GM03348 (cell line): Measurements from ENCODE around the gene DCT.
A peak's percentile ranks its signal among the peaks of the same experiment; 100 is the strongest.
"Not testable (repeated sequence)": the region's sequence is repeated elsewhere in the genome, so short reads cannot be mapped to it uniquely, and the experiment has no call there.

Source experiments
- DNase-seq: peaks from one replicate; pipeline ENCODE4 v3.0.0; 2012; ENCODE audit warnings: low spot score

DCT gene

DNA sequence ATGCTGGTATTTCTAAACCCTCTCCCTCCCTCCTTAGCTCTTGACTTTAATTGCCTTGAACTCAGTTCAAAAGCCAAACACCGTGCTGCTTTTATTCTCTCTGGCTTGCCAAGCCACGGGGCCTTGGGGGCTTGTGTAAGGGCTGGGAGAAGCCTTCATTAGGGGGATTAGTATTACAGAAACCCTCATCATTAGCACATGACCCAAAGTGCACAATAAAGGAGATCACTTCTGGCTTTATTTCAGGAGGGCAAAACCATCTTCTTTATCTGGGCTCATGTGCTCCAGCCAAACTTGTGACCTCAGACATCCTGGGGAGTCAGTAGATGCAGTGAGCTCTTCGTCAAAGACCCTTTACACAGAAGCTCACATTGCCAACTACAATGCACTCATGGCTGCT, at the start of gene DCT:
Gene DCT (minus strand): TSS at position 67 of the 400 bp plus-strand sequence. CDS start 427 bp downstream, outside the sequence.
- DNase-seq = no peak

GRCh38 chr13:94526956-94527355, 47.5 kb upstream of the DCT start:
- DNase-seq = not testable (repeated sequence)

DNA sequence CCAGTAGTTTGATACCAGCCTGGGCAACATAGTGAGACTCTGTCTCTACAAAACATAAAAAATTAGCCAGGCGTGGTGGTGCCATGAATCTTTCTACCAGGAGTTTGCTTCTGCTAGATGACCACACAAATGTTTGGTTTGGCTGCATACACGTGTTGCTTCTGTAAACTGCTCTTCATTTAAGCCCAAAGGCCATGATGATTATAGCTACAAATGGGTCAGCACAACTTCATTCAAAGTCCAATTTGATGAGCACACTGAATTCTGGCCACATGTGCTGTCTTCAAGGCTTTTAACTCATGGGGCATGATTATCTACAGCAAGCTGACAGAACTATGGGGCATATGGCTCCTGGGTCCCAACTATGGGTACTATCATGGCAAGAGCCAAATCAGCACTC, 46.3 kb upstream of the DCT start:
- DNase-seq = no peak

GRCh38 chr13:94524407-94524806, 44.9 kb upstream of the DCT start:
- DNase-seq = no peak

DNA sequence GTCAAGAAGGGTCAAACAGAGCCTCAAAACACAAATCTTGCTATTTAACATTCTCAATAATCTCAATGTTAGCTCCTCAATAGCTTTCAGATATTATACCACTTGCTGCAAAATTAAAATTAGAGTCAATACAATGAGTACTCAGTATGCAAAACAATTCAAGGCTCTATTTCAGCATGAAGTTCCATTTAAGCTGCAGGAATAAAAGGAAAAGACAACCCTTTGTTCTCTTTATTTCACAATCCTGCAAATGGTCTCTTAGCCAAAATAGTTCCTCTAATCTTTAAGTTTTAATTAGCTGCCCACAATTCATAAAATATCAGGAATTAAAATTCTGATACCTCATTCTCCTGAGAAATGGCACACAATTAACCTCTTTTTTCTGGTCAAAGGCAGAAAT, 40.5 kb upstream of the DCT start:
- DNase-seq = no peak

DNA sequence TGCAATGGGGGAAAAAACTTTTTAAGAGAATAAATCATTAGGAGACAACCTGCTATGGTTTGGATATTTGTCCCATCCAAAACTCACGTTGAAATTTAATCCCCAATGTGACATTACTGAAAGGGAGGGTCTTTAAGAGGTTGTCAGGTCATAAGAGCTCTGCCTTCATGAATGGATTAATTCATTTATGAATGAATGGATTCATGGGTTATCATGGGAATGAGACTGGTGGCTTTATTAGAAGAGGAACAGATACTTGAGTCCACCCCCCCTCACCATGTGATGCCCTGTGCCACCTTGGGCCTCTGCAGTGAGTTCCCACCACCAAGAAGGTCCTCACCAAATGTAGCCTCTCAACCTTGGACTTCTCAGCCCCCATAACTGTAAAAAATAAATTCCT, 37.0 kb upstream of the DCT start:
- no peak for DNase-seq

- no peak for DNase-seq
Observed at GRCh38 chr13:94515911-94516310, 36.4 kb upstream of the DCT start.

DNA sequence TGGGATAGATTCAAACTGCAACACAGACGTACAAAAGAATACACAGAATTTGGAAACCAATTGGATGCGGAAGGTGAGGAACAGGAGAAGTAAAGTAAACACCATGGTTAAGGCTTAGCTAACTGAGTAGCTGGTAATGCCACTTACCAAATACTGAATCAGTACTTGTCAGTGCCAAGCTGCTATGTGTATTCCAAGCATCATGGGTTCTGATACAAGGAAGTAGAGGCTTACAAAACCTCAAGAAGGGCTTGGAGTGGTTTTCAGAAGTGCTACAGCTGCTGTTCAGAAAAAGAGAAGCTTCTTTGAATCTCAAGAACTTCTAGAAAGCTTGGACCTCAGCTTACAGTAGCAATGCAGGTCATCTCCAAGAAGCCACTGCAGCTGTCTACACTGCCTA, 35.9 kb upstream of the DCT start:
- DNase-seq = no peak

- no peak for DNase-seq
Observed at GRCh38 chr13:94513026-94513425, 33.5 kb upstream of the DCT start.

GRCh38 chr13:94505730-94506129, 26.2 kb upstream of the DCT start:
- DNase-seq = no peak

DNA sequence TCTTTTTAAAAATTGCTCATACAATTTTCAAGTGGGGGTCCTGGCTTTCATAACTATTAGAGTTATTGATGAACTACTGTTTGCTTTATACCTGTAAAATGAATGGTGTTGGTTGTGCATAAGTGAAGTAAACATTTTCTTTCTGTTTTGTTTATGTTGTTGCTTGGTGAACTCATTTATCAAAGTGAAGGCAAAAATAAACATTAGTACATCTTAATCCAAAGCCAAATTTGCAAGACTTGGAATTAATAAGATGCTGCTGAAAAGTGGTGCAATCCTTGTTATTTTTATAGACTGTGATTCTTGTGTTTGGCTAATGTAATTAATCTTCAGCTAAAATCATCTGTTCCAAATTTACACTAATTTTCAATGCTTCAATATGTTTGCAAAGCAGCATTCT, 24.4 kb upstream of the DCT start:
- DNase-seq = no peak

DNA sequence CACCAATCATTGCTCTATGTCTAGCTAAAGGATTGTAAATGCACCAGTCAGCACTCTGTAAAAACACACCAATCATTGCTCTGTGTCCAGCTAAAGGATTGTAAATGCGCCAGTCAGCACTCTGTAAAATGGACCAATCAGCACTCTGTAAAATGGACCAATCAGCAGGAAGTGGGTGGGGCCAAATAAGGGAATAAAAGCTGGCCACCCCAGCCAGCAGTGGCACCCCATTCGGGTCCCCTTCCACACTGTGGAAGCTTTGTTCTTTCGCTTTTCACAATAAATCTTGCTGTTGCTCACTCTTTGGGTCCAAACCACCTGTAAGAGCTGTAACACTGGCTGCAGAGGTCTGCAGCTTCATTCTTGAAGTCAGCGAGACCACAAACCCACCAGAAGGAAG, 19.3 kb upstream of the DCT start:
- DNase-seq = not testable (repeated sequence)

- no peak for DNase-seq
Observed at GRCh38 chr13:94495806-94496205, 16.3 kb upstream of the DCT start.

GRCh38 chr13:94494026-94494425, 14.5 kb upstream of the DCT start:
- no peak for DNase-seq

- no peak for DNase-seq
Observed at GRCh38 chr13:94487043-94487442, 7.6 kb upstream of the DCT start.

DNA sequence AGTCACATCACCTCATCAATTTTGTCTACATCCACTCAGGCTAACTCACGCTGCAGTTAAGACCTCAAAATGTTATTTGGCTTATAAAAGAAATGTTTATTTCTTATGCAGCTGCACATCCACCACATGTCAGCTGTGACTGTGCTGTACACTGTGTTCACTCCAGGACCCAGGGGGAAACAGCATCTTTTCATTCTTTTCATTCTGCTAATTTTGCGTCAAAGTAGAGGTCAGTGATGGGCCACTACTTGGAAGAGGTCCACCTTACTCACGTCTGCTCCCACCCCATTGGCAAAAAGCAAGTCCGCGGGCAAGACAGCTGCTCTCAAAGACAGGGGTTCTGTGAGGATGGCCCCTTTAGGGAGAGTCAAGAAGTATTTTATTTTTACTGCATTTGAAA, 4.5 kb upstream of the DCT start:
- no peak for DNase-seq

DNA sequence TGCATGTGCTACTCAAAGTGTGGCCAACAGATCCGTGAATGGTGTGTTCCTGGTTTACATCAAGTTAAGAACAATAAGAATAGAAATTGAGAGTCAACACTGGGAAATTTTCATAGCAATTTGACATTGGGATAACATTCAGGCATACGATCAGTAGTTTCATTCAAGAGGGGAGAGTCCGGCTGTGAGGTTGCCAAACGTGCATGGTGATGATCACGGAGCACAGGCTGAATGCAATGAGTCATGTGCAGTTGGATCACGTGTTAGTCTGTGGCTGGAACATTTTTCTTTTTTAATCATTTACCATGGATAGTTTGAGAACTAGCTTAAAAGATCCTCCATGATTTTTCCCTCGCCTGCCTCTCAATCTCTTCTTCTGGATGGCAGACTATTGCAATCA, 2.5 kb upstream of the DCT start:
- DNase-seq = peak; percentile 73

DNA sequence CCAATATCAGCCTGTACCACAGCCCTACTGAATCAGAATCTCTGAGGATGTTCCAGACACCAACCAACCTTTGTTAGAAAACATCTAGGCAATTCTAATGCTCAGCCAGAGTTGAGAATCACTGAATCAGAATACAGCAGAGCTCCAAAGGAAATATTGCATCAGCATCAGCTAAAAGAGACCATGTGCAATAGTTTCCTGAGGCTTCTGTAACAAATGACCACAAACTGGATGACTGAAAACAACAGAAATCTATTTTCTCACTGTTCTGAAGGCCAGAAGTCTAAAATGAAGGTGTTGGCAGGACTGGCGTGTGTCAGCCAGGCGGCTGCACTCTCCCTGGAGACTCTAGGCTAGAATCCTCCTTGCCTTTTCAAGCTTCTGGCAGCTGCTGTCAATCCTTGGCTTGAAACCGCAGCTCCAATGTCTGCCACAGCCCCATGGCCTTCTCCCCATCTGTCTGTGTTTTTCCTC, 1.2 kb upstream of the DCT start:
- peak; percentile 68 for DNase-seq

- DNase-seq = no peak
Observed at GRCh38 chr13:94478913-94479312, 569 bp downstream of the DCT start.

DNA sequence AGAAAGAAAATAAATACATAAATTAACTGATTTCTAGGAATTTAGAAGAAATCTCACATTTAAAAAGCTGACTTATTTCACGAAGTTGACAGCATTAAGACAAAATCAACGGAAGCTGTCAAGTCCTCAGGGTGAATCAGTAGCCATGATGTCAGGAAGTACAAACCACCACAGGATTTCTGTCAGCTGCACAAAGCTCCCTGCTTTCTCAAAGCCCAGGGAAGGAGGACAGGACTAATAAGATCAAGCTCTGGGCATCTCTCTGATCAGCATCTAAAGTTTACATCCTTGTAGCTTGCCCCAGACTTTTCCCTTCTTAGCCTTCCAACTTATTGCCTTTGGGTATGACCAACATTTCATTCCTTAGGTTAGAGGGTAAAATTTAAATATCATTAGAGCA, 9.4 kb downstream of the DCT start:
- DNase-seq = no peak

DNA sequence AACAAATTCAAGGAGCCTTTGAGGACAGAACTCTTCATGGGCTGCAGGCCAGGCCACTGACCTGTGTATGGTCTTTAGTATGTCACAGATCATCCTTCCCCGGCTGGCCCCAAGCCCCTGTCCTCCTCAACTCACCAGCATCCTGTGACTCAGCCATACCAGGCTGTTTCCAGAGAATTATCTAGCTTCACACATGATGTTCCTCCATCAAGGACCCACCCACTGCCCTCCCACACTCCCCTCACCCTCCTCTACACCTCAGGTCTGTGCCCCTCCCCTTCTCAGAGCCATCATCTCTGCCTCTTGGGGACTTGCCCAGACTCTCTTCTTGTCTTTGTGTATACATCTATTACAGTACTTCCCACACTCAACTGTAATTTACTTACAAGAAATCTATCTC, 14.7 kb downstream of the DCT start:
- no peak for DNase-seq

DNA sequence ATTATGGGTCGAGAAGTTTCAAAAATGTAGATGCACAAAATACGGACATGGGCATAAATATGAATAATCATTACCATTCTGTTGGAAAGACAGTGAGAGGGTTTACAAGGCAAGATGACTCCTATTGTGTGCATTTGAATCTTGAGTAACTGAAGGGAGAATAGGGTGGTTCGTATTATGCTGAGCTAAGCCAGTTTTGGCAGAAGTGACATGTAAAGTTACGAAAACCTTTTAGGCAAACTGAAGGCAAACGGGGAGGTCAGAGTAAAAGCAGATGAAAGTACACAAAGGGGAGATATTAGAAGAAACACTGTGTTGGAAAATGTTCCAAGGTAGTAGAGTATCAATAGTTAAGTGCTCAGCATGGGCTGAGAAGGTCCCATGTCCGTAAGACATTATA, 16.8 kb downstream of the DCT start:
- DNase-seq = no peak

DNA sequence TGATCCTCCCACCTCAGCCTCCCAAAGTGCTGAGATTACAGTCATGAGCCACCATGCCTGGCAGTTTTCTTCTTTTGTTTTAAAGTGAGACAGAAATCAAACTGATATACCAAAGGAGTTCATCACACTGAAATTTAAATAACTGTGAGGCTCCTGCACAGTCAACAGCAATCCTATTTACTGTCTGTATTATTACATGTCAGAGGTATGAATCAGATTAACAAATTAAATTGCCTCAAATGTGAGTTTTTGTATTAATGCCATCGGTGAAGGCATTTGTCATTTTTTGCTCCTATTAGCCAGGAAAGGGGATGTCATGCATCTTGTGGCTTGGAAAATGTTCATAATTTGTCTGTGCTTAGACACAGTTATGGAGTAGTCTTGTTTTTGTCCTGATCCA, 20.4 kb downstream of the DCT start:
- no peak for DNase-seq

- DNase-seq = no peak
Observed at GRCh38 chr13:94455414-94455813, 24.1 kb downstream of the DCT start.

- no peak for DNase-seq
Observed at GRCh38 chr13:94454906-94455305, 24.6 kb downstream of the DCT start.
